ENCODE data around the gene CEP128.

DNA sequence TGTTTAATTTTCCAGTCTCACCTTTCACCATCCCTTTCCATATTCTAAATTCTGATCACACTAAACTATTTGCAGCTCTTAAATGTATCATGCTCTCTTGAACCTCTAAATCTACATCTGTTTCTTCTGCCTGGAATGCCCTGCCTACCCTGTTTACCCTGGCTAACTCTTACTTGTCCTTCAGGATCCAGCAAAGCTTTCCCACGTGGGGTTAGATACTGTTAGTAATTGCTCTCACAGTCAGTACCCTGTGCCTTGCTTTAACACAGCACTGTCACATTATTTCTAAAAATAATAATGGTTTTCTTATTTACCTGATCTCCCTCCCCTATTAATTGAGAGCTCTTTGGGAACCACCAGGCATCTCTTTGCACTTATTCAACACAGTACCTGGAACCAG is 333.0 kb downstream of the CEP128 start:
- TF ChIP-seq POLR2A (IDR thresholded peaks at IDR 0.05; ENCODE audit: low read length) (no peak), GATA1 (IDR thresholded peaks at IDR 0.05; ENCODE audit: low read depth, low read length) (no peak)

Measured in erythroblast (primary cell).